MM.1S (cell line): ENCODE results near the gene ACTR2.

Source experiments
- EZH2 ChIP-seq: fragments of 300-600 bp; sonication (generic); optimal IDR thresholded peaks from 2 replicates; pipeline ENCODE3; 2017; ENCODE audit warnings: low read depth, mild to moderate bottlenecking, antibody characterized with exemption, low read length, mixed read lengths
- EZH2phosphoT487 ChIP-seq: fragments of 300-600 bp; sonication (generic); IDR thresholded peaks from 2 replicates; pipeline ENCODE4 v1.6.1; 2018; ENCODE audit warnings: antibody characterized with exemption, low read length
- TF ChIP-seq, protein P1 (sequence below): fragments of 300-600 bp; sonication (generic); IDR thresholded peaks from 2 replicates; pipeline ENCODE4 v1.5.1; 2016; ENCODE audit warnings: antibody characterized with exemption, low read length, mixed read lengths

- TF ChIP-seq, protein P1, sequence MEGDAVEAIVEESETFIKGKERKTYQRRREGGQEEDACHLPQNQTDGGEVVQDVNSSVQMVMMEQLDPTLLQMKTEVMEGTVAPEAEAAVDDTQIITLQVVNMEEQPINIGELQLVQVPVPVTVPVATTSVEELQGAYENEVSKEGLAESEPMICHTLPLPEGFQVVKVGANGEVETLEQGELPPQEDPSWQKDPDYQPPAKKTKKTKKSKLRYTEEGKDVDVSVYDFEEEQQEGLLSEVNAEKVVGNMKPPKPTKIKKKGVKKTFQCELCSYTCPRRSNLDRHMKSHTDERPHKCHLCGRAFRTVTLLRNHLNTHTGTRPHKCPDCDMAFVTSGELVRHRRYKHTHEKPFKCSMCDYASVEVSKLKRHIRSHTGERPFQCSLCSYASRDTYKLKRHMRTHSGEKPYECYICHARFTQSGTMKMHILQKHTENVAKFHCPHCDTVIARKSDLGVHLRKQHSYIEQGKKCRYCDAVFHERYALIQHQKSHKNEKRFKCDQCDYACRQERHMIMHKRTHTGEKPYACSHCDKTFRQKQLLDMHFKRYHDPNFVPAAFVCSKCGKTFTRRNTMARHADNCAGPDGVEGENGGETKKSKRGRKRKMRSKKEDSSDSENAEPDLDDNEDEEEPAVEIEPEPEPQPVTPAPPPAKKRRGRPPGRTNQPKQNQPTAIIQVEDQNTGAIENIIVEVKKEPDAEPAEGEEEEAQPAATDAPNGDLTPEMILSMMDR: no peak
- TF ChIP-seq EZH2: no peak
- no peak for TF ChIP-seq EZH2phosphoT487
Measured at GRCh38 chr2:65185012-65185411, 42.6 kb upstream of the ACTR2 start.
